ENCODE results near the gene CTNNA3.

CTNNA3 gene

GRCh38 chr10:66811211-66811610, 884.8 kb downstream of the CTNNA3 start:
- DNase-seq (ENCODE audit: low spot score) = no peak

DNA sequence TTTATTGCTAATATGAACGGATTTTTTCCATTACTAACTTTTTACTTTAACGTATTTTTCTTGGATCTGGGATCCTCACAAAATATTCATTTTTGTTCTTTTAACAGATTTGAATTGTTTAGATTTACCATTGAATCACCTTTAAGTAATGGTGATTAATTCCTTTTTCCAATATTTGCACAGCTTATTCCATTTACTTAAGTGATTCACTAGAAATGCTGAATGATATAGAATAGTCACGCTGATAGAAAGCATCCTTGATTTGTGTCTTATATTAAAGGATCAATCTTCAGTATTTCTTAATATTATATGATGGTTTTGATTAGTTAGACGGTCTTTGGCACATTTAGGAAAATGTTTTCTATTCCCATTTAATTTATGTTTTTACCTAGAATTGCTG, 886.6 kb downstream of the CTNNA3 start:
- DNase-seq (ENCODE audit: low spot score) = no peak

DNA sequence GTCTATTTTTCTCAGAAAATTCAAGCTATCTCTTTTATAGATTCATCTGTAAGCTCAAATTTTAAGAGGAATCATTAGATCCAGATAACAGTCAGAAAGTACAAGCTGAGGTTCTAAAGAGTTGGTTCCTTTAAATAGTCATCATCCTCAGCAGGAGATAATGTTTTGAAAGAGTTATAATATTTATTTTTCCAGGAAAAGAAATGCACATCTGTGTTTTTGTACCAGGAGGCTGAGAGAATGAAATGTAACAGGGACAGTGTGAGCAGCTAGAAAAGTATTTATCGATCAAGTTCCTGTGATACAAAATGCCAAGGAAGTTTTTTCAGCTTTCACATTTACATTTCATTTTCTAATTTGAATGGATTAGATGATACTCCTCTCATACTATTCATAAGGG, 890.4 kb downstream of the CTNNA3 start:
- no peak for DNase-seq (ENCODE audit: low spot score)

GRCh38 chr10:66804962-66805361, 891.0 kb downstream of the CTNNA3 start:
- DNase-seq (ENCODE audit: low spot score) = no peak

GRCh38 chr10:66803174-66803573, 892.8 kb downstream of the CTNNA3 start:
- DNase-seq (ENCODE audit: low spot score) = no peak

- DNase-seq (ENCODE audit: low spot score) = no peak
These were observed 896.5 kb downstream of the CTNNA3 start for GRCh38 chr10:66799474-66799873.

- DNase-seq (ENCODE audit: low spot score) = no peak
These were observed 900.1 kb downstream of the CTNNA3 start for GRCh38 chr10:66795866-66796265.

DNA sequence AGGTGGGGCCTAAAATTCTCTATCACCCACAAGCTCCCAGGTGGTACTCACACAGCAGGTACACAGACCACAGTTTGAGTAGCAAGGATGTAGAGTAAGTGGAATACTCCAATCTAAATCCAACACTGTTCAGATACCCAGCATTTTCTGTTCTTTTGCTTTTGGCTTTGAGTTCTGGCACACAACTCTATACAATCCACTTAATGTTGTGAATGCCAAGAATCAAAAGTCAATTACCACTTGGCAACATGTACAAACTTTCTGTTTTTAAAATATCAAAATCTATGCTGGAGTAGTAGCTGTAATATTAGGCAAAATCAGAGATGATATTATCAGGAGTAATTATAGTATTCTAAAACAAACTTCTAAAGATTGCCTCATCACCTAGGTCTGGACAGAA, 903.6 kb downstream of the CTNNA3 start:
- no peak for DNase-seq (ENCODE audit: low spot score)

- no peak for DNase-seq (ENCODE audit: low spot score)
These were observed 907.6 kb downstream of the CTNNA3 start for GRCh38 chr10:66788178-66788987.

- DNase-seq (ENCODE audit: low spot score) = no peak
These were observed 909.3 kb downstream of the CTNNA3 start for GRCh38 chr10:66786709-66787108.

DNA sequence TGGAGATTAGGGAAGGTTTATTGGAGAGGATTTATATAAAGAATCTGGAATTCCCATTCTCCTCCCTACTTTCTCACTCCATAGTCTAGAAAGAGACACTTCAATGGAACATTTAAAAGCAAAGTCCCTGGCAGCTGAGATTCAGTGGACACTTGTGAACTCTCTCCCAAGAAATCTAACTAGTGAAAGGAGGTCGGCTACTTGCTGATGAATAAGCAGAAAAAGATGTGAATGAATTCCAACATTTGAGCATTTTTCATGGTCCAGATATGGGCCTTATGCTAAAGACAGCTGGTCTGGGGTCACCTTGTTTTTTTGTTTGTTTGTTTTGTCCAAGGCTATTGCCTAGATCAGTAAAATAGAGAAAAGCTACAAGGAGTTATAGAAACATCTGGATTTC, 911.2 kb downstream of the CTNNA3 start:
- DNase-seq (ENCODE audit: low spot score) = no peak

DNA sequence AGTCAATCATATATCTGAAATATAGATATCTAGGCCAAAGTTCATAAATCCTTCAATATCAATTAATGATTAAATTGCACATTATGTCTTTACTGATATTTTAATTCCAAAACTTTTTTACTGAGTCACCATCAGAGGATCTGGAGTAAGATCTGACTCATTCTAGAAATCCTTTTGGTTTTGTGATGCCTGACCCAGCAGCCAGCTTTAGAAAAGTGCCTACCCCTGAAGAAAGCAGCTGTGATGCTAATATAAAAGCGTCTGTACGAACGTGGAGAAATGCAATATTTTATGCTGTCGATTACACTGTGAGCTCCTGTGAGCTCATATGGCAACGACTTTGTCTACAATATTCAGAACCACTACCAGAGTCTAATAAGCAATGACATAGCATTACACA, 912.7 kb downstream of the CTNNA3 start:
- DNase-seq (ENCODE audit: low spot score) = no peak

DNA sequence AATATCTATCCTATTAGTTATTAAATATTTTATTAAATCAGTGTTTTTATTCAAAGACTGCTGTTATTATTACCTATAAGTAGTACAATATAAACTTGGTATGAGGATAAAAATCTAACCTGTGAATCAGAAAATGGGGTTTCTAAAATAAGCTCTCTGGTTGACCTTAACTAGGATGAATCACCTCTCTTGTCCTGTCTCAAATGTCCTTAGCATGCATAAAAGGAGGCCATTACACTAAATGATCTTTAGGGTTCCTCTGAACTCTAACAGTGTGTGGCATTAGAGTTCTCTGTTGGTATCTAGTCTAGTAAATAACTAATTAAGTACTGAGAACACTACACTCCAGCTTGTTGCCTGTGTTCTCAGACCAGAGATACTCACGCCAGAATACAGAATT, 913.2 kb downstream of the CTNNA3 start:
- no peak for DNase-seq (ENCODE audit: low spot score)

GRCh38 chr10:66782144-66782543, 913.9 kb downstream of the CTNNA3 start:
- no peak for DNase-seq (ENCODE audit: low spot score)

DNA sequence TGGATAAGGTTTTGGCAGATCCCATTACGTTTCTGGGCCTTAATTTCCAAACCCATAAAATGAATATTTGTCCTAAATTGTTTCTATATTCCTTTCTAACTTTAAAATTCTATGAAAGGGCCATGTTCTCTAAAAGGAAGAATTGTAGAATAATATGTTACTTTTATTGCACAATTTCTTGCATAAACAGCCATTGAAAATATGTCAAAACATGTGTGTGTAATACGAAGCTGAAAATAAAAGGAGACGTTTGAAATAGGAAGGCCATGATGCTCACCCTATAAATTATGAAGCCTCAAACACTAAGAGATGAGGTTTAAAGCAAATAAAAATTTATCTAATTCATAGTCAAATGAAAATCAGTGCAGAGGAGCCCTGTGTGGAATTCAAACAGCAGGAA, 915.2 kb downstream of the CTNNA3 start:
- no peak for DNase-seq (ENCODE audit: low spot score)

DNA sequence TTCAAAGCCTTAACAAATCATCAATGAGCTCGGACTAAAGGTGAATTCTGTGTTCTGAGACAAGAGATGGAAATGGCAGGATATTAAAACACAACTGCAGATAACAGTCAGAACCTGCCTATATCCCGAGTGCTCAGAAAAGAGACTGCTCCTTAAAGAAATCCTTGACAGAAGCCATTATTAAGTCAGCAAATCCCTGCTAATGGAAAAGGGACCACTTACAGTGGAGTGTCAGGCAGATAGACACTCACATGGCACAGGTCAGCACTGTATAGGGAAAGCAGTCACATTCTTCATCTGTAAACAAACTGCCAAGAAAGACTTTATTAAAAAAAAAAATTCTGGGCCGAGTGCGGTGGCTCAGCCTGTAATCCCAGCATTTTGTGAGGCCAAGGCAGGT, 917.6 kb downstream of the CTNNA3 start:
- DNase-seq (ENCODE audit: low spot score) = no peak

GRCh38 chr10:66777665-66778064, 918.3 kb downstream of the CTNNA3 start:
- DNase-seq (ENCODE audit: low spot score) = no peak

DNA sequence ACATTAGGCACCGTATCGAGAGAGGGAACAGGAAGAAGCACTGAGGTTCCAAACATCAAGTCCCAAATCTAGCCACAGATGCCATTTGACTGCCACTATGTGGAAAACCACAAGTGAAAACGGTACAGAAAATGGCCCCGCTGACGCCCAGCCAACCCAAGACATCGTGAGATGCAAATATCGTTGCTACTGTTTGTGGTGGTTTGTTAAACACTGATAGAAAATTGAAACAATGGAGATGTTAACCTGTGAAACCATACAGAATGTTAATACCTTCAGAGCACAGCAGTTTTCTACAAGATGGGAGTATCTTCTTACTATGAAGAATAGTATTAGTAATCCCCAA, 922.5 kb downstream of the CTNNA3 start:
- no peak for DNase-seq (ENCODE audit: low spot score)

GRCh38 chr10:66772548-66773471, 923.2 kb downstream of the CTNNA3 start:
- DNase-seq (ENCODE audit: low spot score) = no peak

DNA sequence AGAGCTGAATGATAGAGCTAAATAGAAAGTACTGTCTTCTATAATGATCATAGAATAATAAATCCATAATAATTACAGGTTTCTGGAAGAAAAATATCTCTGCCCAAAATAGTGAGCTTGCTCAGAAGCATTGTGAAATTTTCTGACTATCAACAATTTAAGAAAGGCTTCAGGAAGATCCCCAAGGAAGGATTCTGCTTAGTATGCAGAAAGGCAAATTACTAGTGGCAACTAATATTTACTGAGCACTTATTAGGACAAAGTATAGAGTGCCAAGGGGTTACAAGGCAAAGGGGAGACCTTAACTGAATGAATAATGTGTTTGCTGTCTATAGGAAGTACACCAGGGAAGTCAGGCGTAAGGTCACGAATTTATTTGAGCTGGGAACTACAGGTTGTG, 928.3 kb downstream of the CTNNA3 start:
- DNase-seq (ENCODE audit: low spot score) = no peak

DNA sequence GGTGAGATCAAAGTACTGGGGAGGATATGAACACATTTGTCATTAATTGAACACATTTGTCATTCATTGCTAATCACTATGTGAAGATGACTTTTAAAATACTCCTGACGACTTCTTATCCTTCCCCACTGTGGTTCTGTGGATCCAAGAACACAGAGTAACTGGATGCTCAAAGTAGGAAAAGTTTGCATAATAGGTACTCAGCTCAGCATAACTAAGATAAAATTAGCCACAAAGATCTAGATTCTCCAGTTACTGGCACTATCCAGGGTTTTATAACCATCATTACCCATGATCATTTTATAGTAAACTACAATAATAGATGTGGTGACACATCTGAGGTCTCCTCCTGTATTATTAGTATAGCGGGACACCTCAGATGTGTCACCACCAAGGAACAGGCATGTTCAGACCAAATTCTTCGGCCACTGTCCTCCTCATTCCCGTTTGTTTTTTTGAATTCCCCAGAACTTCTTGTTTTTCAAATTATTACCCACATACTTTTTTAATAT, 933.7 kb downstream of the CTNNA3 start:
- DNase-seq (ENCODE audit: low spot score) = no peak

GRCh38 chr10:66760941-66761340, 935.1 kb downstream of the CTNNA3 start:
- no peak for DNase-seq (ENCODE audit: low spot score)

- no peak for DNase-seq (ENCODE audit: low spot score)
These were observed 940.5 kb downstream of the CTNNA3 start for GRCh38 chr10:66755474-66755873.
